K562 (cell line): ENCODE results near the gene ST8SIA4.

Experiments
- CEBPG ChIP-seq, 3 experiments: fragments of 200-800 bp in 1 of 3; sonication (Bioruptor generic) in 1 of 3; sonication (generic) in 1 of 3; formaldehyde crosslinking in 1 of 3; IDR thresholded peaks in 2 of 3; conservative IDR thresholded peaks in 1 of 3; 2 replicates each; pipeline versions ENCODE4 v1.6.1 to v1.8.0; 2016 to 2022; ENCODE audit warnings: missing compliant biosample characterization in 2 of 3, missing genetic modification characterization in 2 of 3, mild to moderate bottlenecking in 1 of 3, missing genetic modification reagents in 1 of 3
- CHCHD3 ChIP-seq: fragments of 250-450 bp; sonication (Bioruptor Pico); IDR thresholded peaks from 2 replicates; pipeline ENCODE4 v2.1.2; 2022; ENCODE audit warnings: mild to moderate bottlenecking
- CTCF ChIP-seq, 3 experiments: IDR thresholded peaks in 2 of 3; conservative IDR thresholded peaks in 1 of 3; 2 replicates each; pipeline ENCODE4 v1.5.1; 2011 to 2012; ENCODE audit warnings: low read length in 3 of 3, mild to moderate bottlenecking in 3 of 3, control low read depth in 2 of 3, improper control_type of control experiment in 1 of 3, inconsistent platforms in 1 of 3, low read depth in 1 of 3, mixed read lengths in 1 of 3, moderate library complexity in 1 of 3; ENCODE audit not compliant: insufficient read depth in 2 of 3
- HMGXB4 ChIP-seq: sonication (generic); formaldehyde crosslinking; IDR thresholded peaks from 2 replicates; pipeline ENCODE4 v1.8.1; 2023; ENCODE audit warnings: mild to moderate bottlenecking, missing genetic modification reagents
- MYBL2 ChIP-seq, 2 experiments: fragments of 450-650 bp in 1 of 2; sonication (generic) in 1 of 2; formaldehyde crosslinking in 1 of 2; IDR thresholded peaks; 2 replicates each; pipeline versions ENCODE4 v1.6.1 to v1.8.1; 2017 to 2022; ENCODE audit warnings: borderline replicate concordance in 1 of 2, inconsistent platforms in 1 of 2, low read depth in 1 of 2, mild to moderate bottlenecking in 1 of 2, missing genetic modification reagents in 1 of 2, moderate library complexity in 1 of 2
- MYC ChIP-seq, 2 experiments: fragments of 250-450 bp in 1 of 2; sonication (Bioruptor Pico) in 1 of 2; IDR thresholded peaks; 2 replicates each; pipeline versions ENCODE4 v1.5.1 to v1.6.1; 2012 to 2021; ENCODE audit warnings: low read depth in 2 of 2, borderline replicate concordance in 1 of 2, improper control_type of control experiment in 1 of 2, low read length in 1 of 2, mild to moderate bottlenecking in 1 of 2, moderate library complexity in 1 of 2
- NR2C1 ChIP-seq, 2 experiments: fragments of 450-650 bp; IDR thresholded peaks; 2 replicates each; pipeline ENCODE4 v1.6.1; 2017; ENCODE audit warnings: mild to moderate bottlenecking in 2 of 2, antibody characterized with exemption in 1 of 2, inconsistent platforms in 1 of 2, missing compliant biosample characterization in 1 of 2, missing genetic modification characterization in 1 of 2
- RB1 ChIP-seq: fragments of 450-650 bp; IDR thresholded peaks from 2 replicates; pipeline ENCODE4 v1.6.1; 2017; ENCODE audit warnings: low read depth, mild to moderate bottlenecking
- SRSF3 ChIP-seq: fragments of 200-400 bp; formaldehyde crosslinking; IDR thresholded peaks from 2 replicates; pipeline ENCODE4 v1.6.1; 2016; ENCODE audit warnings: mild to moderate bottlenecking, low read length, moderate library complexity; ENCODE audit not compliant: insufficient read depth
- TEAD2 ChIP-seq: fragments of 450-650 bp; IDR thresholded peaks from 2 replicates; pipeline ENCODE4 v1.6.1; 2016; ENCODE audit warnings: missing genetic modification characterization, control low read depth, missing compliant biosample characterization

- TF ChIP-seq CHCHD3 (CRISPR knock-in tag) (no peak), MYC (IDR thresholded peaks at IDR 0.05; ENCODE audit: low read depth, low read length) (no peak), MYC (CRISPR knock-in tag; IDR thresholded peaks at IDR 0.05; ENCODE audit: borderline replicate concordance, low read depth) (no peak), RB1 (no peak), SRSF3 (no peak), NR2C1 (IDR thresholded peaks at IDR 0.05) (no peak), NR2C1 (tag; IDR thresholded peaks at IDR 0.05) (no peak), TEAD2 (tag) (no peak), CEBPG (CRISPR knock-in tag; IDR thresholded peaks at IDR 0.05) (no peak), CEBPG (tag; conservative IDR thresholded peaks at IDR 0.05 in 1 of 2, IDR thresholded peaks at IDR 0.05 in 1 of 2) (no peak), HMGXB4 (CRISPR knock-in tag) (no peak), MYBL2 (IDR thresholded peaks at IDR 0.05; ENCODE audit: low read depth) (no peak), MYBL2 (CRISPR knock-in tag; IDR thresholded peaks at IDR 0.05; ENCODE audit: borderline replicate concordance) (no peak), CTCF (IDR thresholded peaks at IDR 0.05 in 2 of 3, conservative IDR thresholded peaks at IDR 0.05 in 1 of 3; ENCODE audit: insufficient read depth in 2 of 3, low read depth in 1 of 3, low read length in 3 of 3) (no peak)
These were observed 144.3 kb downstream of the ST8SIA4 start for GRCh38 chr5:100758780-100759179.
